Progenitor cell of endocrine pancreas (in vitro differentiated cells): ENCODE data around the gene THUMPD3. TPM values are rescaled to one million over a fixed set of nuclear protein-coding genes. Genes with fewer than 3 reads are reported as not detected.

Experiments
- DNase-seq: peaks from one replicate; pipeline ENCODE4 v3.0.0; 2021; ENCODE audit warnings: low spot score; ENCODE audit not compliant: unreplicated experiment
- H3K27ac Mint-ChIP-seq: 2 replicates; pipeline ENCODE4 v1.8.0; 2021; ENCODE audit warnings: mild to moderate bottlenecking, moderate library complexity, mixed read lengths
- H3K27me3 Mint-ChIP-seq: 2 replicates; pipeline ENCODE4 v1.8.0; 2021; ENCODE audit warnings: mixed read lengths
- H3K36me3 Mint-ChIP-seq: 2 replicates; pipeline ENCODE4 v1.8.0; 2022; ENCODE audit warnings: mixed read lengths; ENCODE audit not compliant: insufficient read depth
- H3K4me1 Mint-ChIP-seq: 2 replicates; pipeline ENCODE4 v1.8.0; 2021; ENCODE audit warnings: low read depth, mixed read lengths
- H3K4me3 Mint-ChIP-seq: 2 replicates; pipeline ENCODE4 v1.8.0; 2021; ENCODE audit warnings: low read depth, mild to moderate bottlenecking, moderate library complexity, mixed read lengths
- H3K9me3 Mint-ChIP-seq: 2 replicates; pipeline ENCODE4 v1.8.0; 2021; ENCODE audit warnings: low read depth, mixed read lengths
- long read RNA-seq: library from polyadenylated mRNA; unstranded; transcript quantifications from one replicate; pipeline ENCODE4 v2.0.0, GENCODE V29; 2020
- total RNA-seq: library from RNA; stranded (reverse); gene quantifications from 2 replicates; pipeline ENCODE4 v1.2.1, GENCODE V29; 2021
- TF ChIP-seq, protein P1 (sequence below): fragments of 200-600 bp; sonication (generic); IDR thresholded peaks from one replicate; pipeline ENCODE4 v1.5.0; 2021; ENCODE audit warnings: antibody characterized with exemption, mild to moderate bottlenecking; ENCODE audit not compliant: unreplicated experiment

Gene THUMPD3
- 61.3 and 62.4 TPM in 2 replicates for total RNA-seq
- long read RNA-seq, transcript THUMPD3-201 (10 exons, 3,961 nt) = major isoform, 29 of 95 reads
- long read RNA-seq, transcript THUMPD3-206 (10 exons, 2,877 nt) = minor isoform, 17 of 95 reads
- long read RNA-seq, partial matches to known transcripts = 14 of 95 reads
- long read RNA-seq, other reads (novel, unspliced or antisense) = 34 of 95 reads

GRCh38 chr3:9362731-9363530 lies at the start of gene THUMPD3:
Gene THUMPD3 (plus strand): TSS chr3:9363054. CDS start chr3:9365069, 2,015 bp downstream.
- Mint-ChIP-seq H3K9me3 (peaks cover 3% of the 10 kb centered on the region), H3K4me3 (peak within 1 kb of the TSS; percentile 88), H3K36me3 (peaks cover 8% of the 10 kb centered on the region), H3K27ac (peak within 1 kb of the TSS; percentile 100), H3K27me3 (no peaks in the 10 kb centered on the region), H3K4me1 (peaks cover 10% of the 10 kb centered on the region)
- peak; percentile 74 for DNase-seq
- TF ChIP-seq, protein P1, sequence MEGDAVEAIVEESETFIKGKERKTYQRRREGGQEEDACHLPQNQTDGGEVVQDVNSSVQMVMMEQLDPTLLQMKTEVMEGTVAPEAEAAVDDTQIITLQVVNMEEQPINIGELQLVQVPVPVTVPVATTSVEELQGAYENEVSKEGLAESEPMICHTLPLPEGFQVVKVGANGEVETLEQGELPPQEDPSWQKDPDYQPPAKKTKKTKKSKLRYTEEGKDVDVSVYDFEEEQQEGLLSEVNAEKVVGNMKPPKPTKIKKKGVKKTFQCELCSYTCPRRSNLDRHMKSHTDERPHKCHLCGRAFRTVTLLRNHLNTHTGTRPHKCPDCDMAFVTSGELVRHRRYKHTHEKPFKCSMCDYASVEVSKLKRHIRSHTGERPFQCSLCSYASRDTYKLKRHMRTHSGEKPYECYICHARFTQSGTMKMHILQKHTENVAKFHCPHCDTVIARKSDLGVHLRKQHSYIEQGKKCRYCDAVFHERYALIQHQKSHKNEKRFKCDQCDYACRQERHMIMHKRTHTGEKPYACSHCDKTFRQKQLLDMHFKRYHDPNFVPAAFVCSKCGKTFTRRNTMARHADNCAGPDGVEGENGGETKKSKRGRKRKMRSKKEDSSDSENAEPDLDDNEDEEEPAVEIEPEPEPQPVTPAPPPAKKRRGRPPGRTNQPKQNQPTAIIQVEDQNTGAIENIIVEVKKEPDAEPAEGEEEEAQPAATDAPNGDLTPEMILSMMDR = no peak

DNA sequence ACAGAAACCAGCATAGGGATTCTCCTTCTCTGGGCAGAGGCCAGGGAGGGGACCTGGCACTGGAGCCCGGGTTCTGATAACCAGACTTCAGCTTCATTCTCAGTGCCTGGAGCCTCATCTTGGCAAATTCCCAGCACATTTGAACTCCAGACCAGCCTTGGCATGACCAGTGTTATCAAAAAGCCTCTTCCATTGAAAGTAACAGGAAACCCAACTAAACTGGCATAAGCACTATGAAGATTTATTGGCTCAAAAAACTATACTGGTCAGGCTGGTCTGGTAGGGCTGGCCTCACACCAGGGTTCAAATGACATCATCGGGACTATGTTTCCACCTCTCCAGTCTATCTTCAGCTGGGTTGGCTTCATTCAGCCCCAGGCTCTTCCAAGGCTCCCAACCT lies 48.1 kb upstream of the THUMPD3 start:
- H3K36me3 Mint-ChIP-seq = no peaks in the 10 kb centered on the region
- no peak for DNase-seq
- H3K9me3 Mint-ChIP-seq = no peaks in the 10 kb centered on the region
- peaks cover 19% of the 10 kb centered on the region for H3K4me1 Mint-ChIP-seq
- no peak overlapping the region for H3K27ac Mint-ChIP-seq
- TF ChIP-seq, protein P1 = no peak
- H3K27me3 Mint-ChIP-seq = no peaks in the 10 kb centered on the region
- H3K4me3 Mint-ChIP-seq = no peak overlapping the region

- TF ChIP-seq, protein P1 = no peak
- Mint-ChIP-seq H3K4me1 (peaks cover 16% of the 10 kb centered on the region), H3K27me3 (no peaks in the 10 kb centered on the region), H3K9me3 (no peaks in the 10 kb centered on the region), H3K27ac (peak overlapping the region; percentile 91), H3K4me3 (no peak overlapping the region), H3K36me3 (no peaks in the 10 kb centered on the region)
- DNase-seq = no peak
These were observed 45.9 kb upstream of the THUMPD3 start for GRCh38 chr3:9316881-9317361.

DNA sequence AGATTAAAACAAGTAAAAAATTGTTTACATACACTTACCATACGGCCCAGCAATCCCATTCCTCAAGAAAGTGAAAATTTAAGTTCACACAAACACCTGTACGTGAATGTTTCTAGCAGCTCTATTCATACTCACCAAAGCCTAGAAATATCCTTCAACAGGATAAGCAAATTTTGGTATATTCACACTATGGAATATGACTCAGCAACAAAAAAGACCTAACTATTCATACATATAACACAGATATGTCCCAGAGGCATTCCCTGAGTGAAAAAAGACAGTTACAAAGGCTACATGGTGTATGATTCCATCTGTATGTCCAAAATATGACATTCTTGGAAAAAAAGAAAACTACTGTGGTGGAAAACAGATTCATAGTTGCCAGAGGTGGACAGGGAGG lies 40.1 kb upstream of the THUMPD3 start:
- no peaks in the 10 kb centered on the region for H3K27me3 Mint-ChIP-seq
- H3K4me3 Mint-ChIP-seq = no peak overlapping the region
- DNase-seq = no peak
- TF ChIP-seq, protein P1 = no peak
- peaks cover 10% of the 10 kb centered on the region for H3K36me3 Mint-ChIP-seq
- H3K9me3 Mint-ChIP-seq = peaks cover 7% of the 10 kb centered on the region
- H3K27ac Mint-ChIP-seq = no peak overlapping the region
- peaks cover 9% of the 10 kb centered on the region for H3K4me1 Mint-ChIP-seq

DNA sequence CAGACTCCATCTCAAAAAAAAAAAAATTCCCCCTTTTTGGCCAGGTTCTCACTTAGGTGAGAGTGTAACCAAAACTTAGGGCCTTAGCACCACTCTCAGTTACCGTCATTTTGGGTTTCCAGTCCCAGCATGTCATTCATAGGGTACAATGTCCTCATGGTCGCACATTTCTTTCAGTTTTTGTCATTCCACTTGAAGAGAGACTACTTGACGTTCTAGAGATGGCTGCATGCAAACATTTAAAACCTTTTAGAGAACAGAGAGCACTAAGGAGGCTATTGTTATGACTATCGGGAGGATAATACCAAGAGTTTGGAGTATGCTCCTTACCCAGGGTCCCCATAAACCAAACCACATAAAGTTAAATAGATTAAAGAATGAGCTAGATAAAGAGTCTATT lies 37.9 kb upstream of the THUMPD3 start:
- TF ChIP-seq, protein P1 = no peak
- no peak for DNase-seq
- H3K27me3 Mint-ChIP-seq = no peaks in the 10 kb centered on the region
- peaks cover 13% of the 10 kb centered on the region for H3K9me3 Mint-ChIP-seq
- peaks cover 11% of the 10 kb centered on the region for H3K36me3 Mint-ChIP-seq
- H3K4me1 Mint-ChIP-seq = no peaks in the 10 kb centered on the region
- H3K4me3 Mint-ChIP-seq = no peak overlapping the region
- H3K27ac Mint-ChIP-seq = no peak overlapping the region
